Measurements from ENCODE around the gene FOXK1.
"Not testable (repeated sequence)": the region's sequence is repeated elsewhere in the genome, so short reads cannot be mapped to it uniquely, and the experiment has no call there.

FOXK1 gene

GRCh38 chr7:4787947-4788626 lies 106.0 kb downstream of the FOXK1 start:
- Histone ChIP-seq H3K36me3 (ENCODE audit: control insufficient read depth, low read depth, low read length) (peaks cover 15% of the 10 kb centered on the region), H3K4me3 (ENCODE audit: low read length) (no peak overlapping the region), H3K9me3 (ENCODE audit: control insufficient read depth, low read depth, low read length) (no peaks in the 10 kb centered on the region), H3K9ac (ENCODE audit: low read length) (no peak overlapping the region), H3K27ac (ENCODE audit: low read length) (no peak overlapping the region), H3K4me1 (ENCODE audit: control insufficient read depth, low read depth, low read length) (no peaks in the 10 kb centered on the region), H3K27me3 (ENCODE audit: control insufficient read depth, insufficient read depth, low read length) (no peaks in the 10 kb centered on the region)

- no peaks in the 10 kb centered on the region for H3K27me3 ChIP-seq (ENCODE audit: control insufficient read depth, insufficient read depth, low read length)
- no peaks in the 10 kb centered on the region for H3K4me1 ChIP-seq (ENCODE audit: control insufficient read depth, low read depth, low read length)
- H3K36me3 ChIP-seq (ENCODE audit: control insufficient read depth, low read depth, low read length): peaks cover 15% of the 10 kb centered on the region
- no peaks in the 10 kb centered on the region for H3K9me3 ChIP-seq (ENCODE audit: control insufficient read depth, low read depth, low read length)
- no peak overlapping the region for H3K4me3 ChIP-seq (ENCODE audit: low read length)
- H3K27ac ChIP-seq (ENCODE audit: low read length): no peak overlapping the region
- no peak overlapping the region for H3K9ac ChIP-seq (ENCODE audit: low read length)
These were observed 106.6 kb downstream of the FOXK1 start for GRCh38 chr7:4788627-4789189.

GRCh38 chr7:4789194-4790077 lies 107.3 kb downstream of the FOXK1 start:
- Histone ChIP-seq H3K27me3 (ENCODE audit: control insufficient read depth, insufficient read depth, low read length) (no peaks in the 10 kb centered on the region), H3K36me3 (ENCODE audit: control insufficient read depth, low read depth, low read length) (peaks cover 12% of the 10 kb centered on the region), H3K9me3 (ENCODE audit: control insufficient read depth, low read depth, low read length) (no peaks in the 10 kb centered on the region), H3K27ac (ENCODE audit: low read length) (no peak overlapping the region), H3K4me1 (ENCODE audit: control insufficient read depth, low read depth, low read length) (no peaks in the 10 kb centered on the region), H3K9ac (ENCODE audit: low read length) (no peak overlapping the region), H3K4me3 (ENCODE audit: low read length) (no peak overlapping the region)

GRCh38 chr7:4790078-4790465 lies 108.0 kb downstream of the FOXK1 start:
- Histone ChIP-seq H3K4me1 (ENCODE audit: control insufficient read depth, low read depth, low read length) (no peaks in the 10 kb centered on the region), H3K9me3 (ENCODE audit: control insufficient read depth, low read depth, low read length) (no peaks in the 10 kb centered on the region), H3K27ac (ENCODE audit: low read length) (no peak overlapping the region), H3K9ac (ENCODE audit: low read length) (no peak overlapping the region), H3K4me3 (ENCODE audit: low read length) (no peak overlapping the region), H3K36me3 (ENCODE audit: control insufficient read depth, low read depth, low read length) (peaks cover 11% of the 10 kb centered on the region), H3K27me3 (ENCODE audit: control insufficient read depth, insufficient read depth, low read length) (no peaks in the 10 kb centered on the region)

- Histone ChIP-seq H3K4me3 (ENCODE audit: low read length) (no peak overlapping the region), H3K36me3 (ENCODE audit: control insufficient read depth, low read depth, low read length) (peaks cover 11% of the 10 kb centered on the region), H3K9ac (ENCODE audit: low read length) (no peak overlapping the region), H3K27me3 (ENCODE audit: control insufficient read depth, insufficient read depth, low read length) (no peaks in the 10 kb centered on the region), H3K27ac (ENCODE audit: low read length) (no peak overlapping the region), H3K4me1 (ENCODE audit: control insufficient read depth, low read depth, low read length) (no peaks in the 10 kb centered on the region), H3K9me3 (ENCODE audit: control insufficient read depth, low read depth, low read length) (no peaks in the 10 kb centered on the region)
These were observed 108.5 kb downstream of the FOXK1 start for GRCh38 chr7:4790516-4790991.

- no peak overlapping the region for H3K27ac ChIP-seq (ENCODE audit: low read length)
- peaks cover 8% of the 10 kb centered on the region for H3K36me3 ChIP-seq (ENCODE audit: control insufficient read depth, low read depth, low read length)
- H3K9ac ChIP-seq (ENCODE audit: low read length): no peak overlapping the region
- H3K4me3 ChIP-seq (ENCODE audit: low read length): no peak overlapping the region
- no peaks in the 10 kb centered on the region for H3K4me1 ChIP-seq (ENCODE audit: control insufficient read depth, low read depth, low read length)
- H3K27me3 ChIP-seq (ENCODE audit: control insufficient read depth, insufficient read depth, low read length): no peaks in the 10 kb centered on the region
- no peaks in the 10 kb centered on the region for H3K9me3 ChIP-seq (ENCODE audit: control insufficient read depth, low read depth, low read length)
These were observed 109.1 kb downstream of the FOXK1 start for GRCh38 chr7:4791101-4791737.

GRCh38 chr7:4791738-4792536 lies 109.8 kb downstream of the FOXK1 start:
- no peak overlapping the region for H3K27ac ChIP-seq (ENCODE audit: low read length)
- H3K9ac ChIP-seq (ENCODE audit: low read length): no peak overlapping the region
- H3K9me3 ChIP-seq (ENCODE audit: control insufficient read depth, low read depth, low read length): no peaks in the 10 kb centered on the region
- H3K4me3 ChIP-seq (ENCODE audit: low read length): peak overlapping the region; percentile 53
- peaks cover 4% of the 10 kb centered on the region for H3K36me3 ChIP-seq (ENCODE audit: control insufficient read depth, low read depth, low read length)
- H3K4me1 ChIP-seq (ENCODE audit: control insufficient read depth, low read depth, low read length): no peaks in the 10 kb centered on the region
- H3K27me3 ChIP-seq (ENCODE audit: control insufficient read depth, insufficient read depth, low read length): no peaks in the 10 kb centered on the region

GRCh38 chr7:4792537-4793126 lies 110.5 kb downstream of the FOXK1 start:
- Histone ChIP-seq H3K9ac (ENCODE audit: low read length) (peak overlapping the region; percentile 22), H3K36me3 (ENCODE audit: control insufficient read depth, low read depth, low read length) (peaks cover 3% of the 10 kb centered on the region), H3K27ac (ENCODE audit: low read length) (no peak overlapping the region), H3K4me3 (ENCODE audit: low read length) (peak overlapping the region; percentile 53), H3K9me3 (ENCODE audit: control insufficient read depth, low read depth, low read length) (no peaks in the 10 kb centered on the region), H3K4me1 (ENCODE audit: control insufficient read depth, low read depth, low read length) (no peaks in the 10 kb centered on the region), H3K27me3 (ENCODE audit: control insufficient read depth, insufficient read depth, low read length) (no peaks in the 10 kb centered on the region)

- not testable (repeated sequence) for H3K9ac ChIP-seq (ENCODE audit: low read length); H3K4me3 ChIP-seq (ENCODE audit: low read length); H3K9me3 ChIP-seq (ENCODE audit: control insufficient read depth, low read depth, low read length); H3K4me1 ChIP-seq (ENCODE audit: control insufficient read depth, low read depth, low read length); H3K27ac ChIP-seq (ENCODE audit: low read length); H3K36me3 ChIP-seq (ENCODE audit: control insufficient read depth, low read depth, low read length); H3K27me3 ChIP-seq (ENCODE audit: control insufficient read depth, insufficient read depth, low read length)
These were observed 111.4 kb downstream of the FOXK1 start for GRCh38 chr7:4793385-4793993.

- H3K9me3 ChIP-seq (ENCODE audit: control insufficient read depth, low read depth, low read length); H3K36me3 ChIP-seq (ENCODE audit: control insufficient read depth, low read depth, low read length): not testable (repeated sequence)
These were observed 112.1 kb downstream of the FOXK1 start for GRCh38 chr7:4794171-4794570.

More at GRCh38 chr7:4794171-4794570, 112.1 kb downstream of the FOXK1 start:
- not testable (repeated sequence) for H3K27me3 ChIP-seq (ENCODE audit: control insufficient read depth, insufficient read depth, low read length); H3K9ac ChIP-seq (ENCODE audit: low read length); H3K4me1 ChIP-seq (ENCODE audit: control insufficient read depth, low read depth, low read length); H3K27ac ChIP-seq (ENCODE audit: low read length); H3K4me3 ChIP-seq (ENCODE audit: low read length)

Measured in iPS-18a (cell line).